Measurements from ENCODE around the gene DNAH1.

DNAH1 gene

DNA sequence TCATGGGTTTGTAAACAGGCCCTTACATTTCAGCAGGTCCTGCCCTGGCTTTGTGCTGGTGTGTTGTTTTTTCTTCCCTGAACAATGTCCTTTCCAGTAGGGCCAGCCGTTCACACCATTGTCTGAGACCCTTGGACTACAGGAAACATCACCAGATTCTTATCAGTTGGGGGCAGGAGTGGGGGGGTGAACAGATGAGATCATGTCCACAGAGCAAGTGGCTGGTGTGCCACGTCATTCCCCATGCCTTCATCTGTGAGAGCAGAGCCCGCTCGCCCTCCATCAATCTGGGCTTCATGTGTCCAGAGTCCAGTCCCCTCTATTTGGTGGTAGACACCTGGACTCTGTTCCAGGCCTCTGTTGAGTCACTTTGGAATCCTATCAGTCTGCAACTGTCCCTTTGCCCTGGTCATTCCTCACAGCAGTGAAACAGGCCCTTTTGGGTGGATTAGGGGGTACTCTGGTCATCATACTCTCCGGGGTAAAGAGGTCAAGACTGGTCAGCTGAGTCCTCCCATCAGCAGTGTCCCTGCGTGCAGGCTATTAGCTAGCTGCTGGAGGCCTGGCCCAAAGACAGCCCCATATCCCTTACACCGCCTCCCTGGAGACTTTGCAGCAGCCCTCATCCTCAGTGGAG is 113.8 kb downstream of the DNAH1 start:
- no peaks in the 10 kb centered on the region for H4K20me1 ChIP-seq (ENCODE audit: low read depth, low read length)
- TF ChIP-seq EZH2phosphoT487 (conservative IDR thresholded peaks at IDR 0.05; ENCODE audit: low read length): no peak
- TF ChIP-seq, protein P1, sequence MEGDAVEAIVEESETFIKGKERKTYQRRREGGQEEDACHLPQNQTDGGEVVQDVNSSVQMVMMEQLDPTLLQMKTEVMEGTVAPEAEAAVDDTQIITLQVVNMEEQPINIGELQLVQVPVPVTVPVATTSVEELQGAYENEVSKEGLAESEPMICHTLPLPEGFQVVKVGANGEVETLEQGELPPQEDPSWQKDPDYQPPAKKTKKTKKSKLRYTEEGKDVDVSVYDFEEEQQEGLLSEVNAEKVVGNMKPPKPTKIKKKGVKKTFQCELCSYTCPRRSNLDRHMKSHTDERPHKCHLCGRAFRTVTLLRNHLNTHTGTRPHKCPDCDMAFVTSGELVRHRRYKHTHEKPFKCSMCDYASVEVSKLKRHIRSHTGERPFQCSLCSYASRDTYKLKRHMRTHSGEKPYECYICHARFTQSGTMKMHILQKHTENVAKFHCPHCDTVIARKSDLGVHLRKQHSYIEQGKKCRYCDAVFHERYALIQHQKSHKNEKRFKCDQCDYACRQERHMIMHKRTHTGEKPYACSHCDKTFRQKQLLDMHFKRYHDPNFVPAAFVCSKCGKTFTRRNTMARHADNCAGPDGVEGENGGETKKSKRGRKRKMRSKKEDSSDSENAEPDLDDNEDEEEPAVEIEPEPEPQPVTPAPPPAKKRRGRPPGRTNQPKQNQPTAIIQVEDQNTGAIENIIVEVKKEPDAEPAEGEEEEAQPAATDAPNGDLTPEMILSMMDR (IDR thresholded peaks at IDR 0.05; ENCODE audit: insufficient read depth, low read length, poor library complexity, severe bottlenecking): no peak
- no peaks in the 10 kb centered on the region for H3K9me2 ChIP-seq (replicated peaks; ENCODE audit: insufficient read depth, low read length)
- H3F3A ChIP-seq (ENCODE audit: insufficient read depth): no peaks in the 10 kb centered on the region
- no peak overlapping the region for H3K9ac ChIP-seq (ENCODE audit: low read length)
- H3K9me3 ChIP-seq (ENCODE audit: insufficient read depth, low read length): no peaks in the 10 kb centered on the region
- no peaks in the 10 kb centered on the region for H3K36me3 ChIP-seq (ENCODE audit: low read length)
- H3K27ac ChIP-seq (ENCODE audit: low read depth, low read length): no peak overlapping the region
- H3K79me2 ChIP-seq (ENCODE audit: insufficient read depth, low read length): no peaks in the 10 kb centered on the region
- no peak overlapping the region for H3K4me2 ChIP-seq (ENCODE audit: low read depth, low read length, poor library complexity, severe bottlenecking)
- H3K4me3 ChIP-seq (ENCODE audit: insufficient read depth, low read length, poor library complexity, severe bottlenecking): no peak overlapping the region
- H3K27me3 ChIP-seq (ENCODE audit: low read length): no peaks in the 10 kb centered on the region
- H2AFZ ChIP-seq (ENCODE audit: low read depth, low read length, severe bottlenecking): no peak overlapping the region

GRCh38 chr3:52430416-52430810 is 114.3 kb downstream of the DNAH1 start:
- TF ChIP-seq, protein P1 (IDR thresholded peaks at IDR 0.05; ENCODE audit: insufficient read depth, low read length, poor library complexity, severe bottlenecking): no peak
- no peak for TF ChIP-seq EZH2phosphoT487 (conservative IDR thresholded peaks at IDR 0.05; ENCODE audit: low read length)
- Histone ChIP-seq H3K4me3 (ENCODE audit: insufficient read depth, low read length, poor library complexity, severe bottlenecking) (no peak overlapping the region), H3K79me2 (ENCODE audit: insufficient read depth, low read length) (no peaks in the 10 kb centered on the region), H3K36me3 (ENCODE audit: low read length) (no peaks in the 10 kb centered on the region), H3K9me2 (replicated peaks; ENCODE audit: insufficient read depth, low read length) (no peaks in the 10 kb centered on the region), H3K27me3 (ENCODE audit: low read length) (no peaks in the 10 kb centered on the region), H2AFZ (ENCODE audit: low read depth, low read length, severe bottlenecking) (no peak overlapping the region), H3K9ac (ENCODE audit: low read length) (no peak overlapping the region), H3K27ac (ENCODE audit: low read depth, low read length) (no peak overlapping the region), H3F3A (ENCODE audit: insufficient read depth) (no peaks in the 10 kb centered on the region), H3K9me3 (ENCODE audit: insufficient read depth, low read length) (no peaks in the 10 kb centered on the region), H4K20me1 (ENCODE audit: low read depth, low read length) (no peaks in the 10 kb centered on the region), H3K4me2 (ENCODE audit: low read depth, low read length, poor library complexity, severe bottlenecking) (no peak overlapping the region)

DNA sequence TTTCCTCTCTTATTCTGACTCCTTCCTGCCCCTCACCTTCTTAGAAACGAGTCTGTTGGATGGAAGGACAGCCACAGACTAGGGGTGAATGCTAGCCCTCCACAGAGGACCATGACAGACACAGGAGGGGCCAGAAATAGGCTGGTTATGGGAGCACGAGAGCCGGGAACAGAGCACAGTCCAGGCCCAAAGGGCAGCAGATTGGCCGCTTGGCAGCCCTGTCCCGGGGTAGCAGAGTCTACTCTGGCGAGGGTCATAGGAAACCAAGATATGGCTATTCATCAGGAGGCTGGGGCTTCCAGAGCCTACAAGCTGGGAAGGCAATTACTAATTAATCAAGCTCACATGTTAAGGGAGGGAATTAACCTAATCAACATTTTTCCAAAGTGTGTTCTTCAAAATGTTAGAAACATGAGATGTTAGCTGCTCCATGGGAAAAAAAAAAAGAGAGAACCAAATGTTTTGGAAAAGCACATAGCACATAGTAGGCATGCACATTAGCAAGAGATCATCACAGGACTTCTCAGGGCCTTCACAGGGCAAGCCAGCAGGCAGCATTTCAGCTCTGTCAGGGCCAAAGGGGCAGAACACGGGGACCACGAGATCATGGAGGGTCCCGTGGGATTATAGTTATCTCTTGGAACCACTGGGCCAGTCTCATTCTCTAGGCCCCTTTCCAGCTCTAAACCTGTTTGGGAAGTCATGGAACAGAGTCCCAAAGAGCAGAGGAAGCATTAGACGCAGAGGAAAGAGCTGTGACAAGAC is 115.5 kb downstream of the DNAH1 start:
- Histone ChIP-seq H3K4me2 (ENCODE audit: low read depth, low read length, poor library complexity, severe bottlenecking) (no peak overlapping the region), H2AFZ (ENCODE audit: low read depth, low read length, severe bottlenecking) (no peak overlapping the region), H3F3A (ENCODE audit: insufficient read depth) (no peaks in the 10 kb centered on the region), H3K9me2 (replicated peaks; ENCODE audit: insufficient read depth, low read length) (no peaks in the 10 kb centered on the region), H3K4me3 (ENCODE audit: insufficient read depth, low read length, poor library complexity, severe bottlenecking) (no peak overlapping the region), H3K27ac (ENCODE audit: low read depth, low read length) (no peak overlapping the region), H3K79me2 (ENCODE audit: insufficient read depth, low read length) (no peaks in the 10 kb centered on the region), H3K36me3 (ENCODE audit: low read length) (no peaks in the 10 kb centered on the region), H3K9me3 (ENCODE audit: insufficient read depth, low read length) (no peaks in the 10 kb centered on the region), H3K9ac (ENCODE audit: low read length) (no peak overlapping the region), H4K20me1 (ENCODE audit: low read depth, low read length) (no peaks in the 10 kb centered on the region), H3K27me3 (ENCODE audit: low read length) (no peaks in the 10 kb centered on the region)
- TF ChIP-seq, protein P1 (IDR thresholded peaks at IDR 0.05; ENCODE audit: insufficient read depth, low read length, poor library complexity, severe bottlenecking): no peak
- no peak for TF ChIP-seq EZH2phosphoT487 (conservative IDR thresholded peaks at IDR 0.05; ENCODE audit: low read length)

Measured in SU-DHL-6 (cell line).